NCI-H748 treated with DMSO at 0.1 percent for 48 hours (cell line): ENCODE data around the gene C1QTNF2.

Source experiments
- DNase-seq: peaks from one replicate; lab custom pipeline; 2025; lab: John Stamatoyannopoulos, UW

C1QTNF2 gene

DNA sequence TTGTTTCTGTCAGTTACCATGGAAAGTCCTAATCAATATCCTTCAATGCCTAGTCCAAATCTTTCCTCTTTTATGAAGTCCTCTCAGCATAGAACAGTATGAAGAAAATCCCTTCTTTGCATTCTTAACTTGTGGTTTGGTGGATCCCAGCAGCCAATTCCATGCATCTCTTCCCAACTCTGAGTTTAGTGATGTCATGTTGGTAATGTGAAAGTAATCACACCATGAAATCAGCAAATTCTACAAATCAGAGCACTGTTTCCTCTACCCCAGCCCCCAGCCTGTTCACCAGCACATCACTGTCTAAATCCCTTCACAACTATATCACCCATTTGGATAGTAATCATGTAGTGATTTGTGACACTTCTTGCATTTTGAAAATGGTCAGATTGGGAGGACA is 4.7 kb upstream of the C1QTNF2 start:
- no peak for DNase-seq

DNA sequence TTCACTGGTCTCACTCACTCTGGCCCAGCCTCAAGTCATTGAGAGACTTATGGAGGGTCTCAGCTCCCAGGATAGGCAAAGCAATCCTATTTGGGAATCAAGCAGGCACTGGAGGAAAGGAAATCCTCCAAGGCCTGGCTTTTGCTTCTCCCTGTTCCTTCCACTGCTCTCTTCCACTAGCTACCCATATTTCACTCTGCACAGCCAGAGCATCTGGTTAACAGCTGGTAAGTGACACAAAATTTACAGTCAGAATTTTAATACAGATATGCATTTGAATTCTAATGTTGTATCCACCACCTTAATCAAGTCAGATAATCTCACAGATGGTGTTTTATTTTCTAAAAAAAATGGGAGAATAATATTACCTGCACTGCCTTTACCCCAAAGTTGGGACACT is 868 bp upstream of the C1QTNF2 start:
- no peak for DNase-seq

DNA sequence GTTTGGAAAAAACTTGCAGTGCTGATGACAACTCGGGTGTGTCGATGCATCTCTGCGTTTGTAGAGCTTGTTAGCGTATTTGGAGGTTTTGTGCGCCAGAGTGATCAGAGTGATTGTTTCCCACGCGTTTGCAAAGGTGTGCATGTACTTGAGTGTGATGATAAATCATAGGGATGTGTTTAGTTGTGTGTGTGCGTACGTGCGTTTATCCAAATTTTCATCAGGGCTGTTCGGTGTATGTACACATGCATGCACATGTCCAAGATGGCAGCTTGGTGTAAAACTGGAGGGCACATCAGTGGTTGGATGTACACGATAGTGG is 248 bp upstream of the C1QTNF2 start:
- DNase-seq: no peak

DNA sequence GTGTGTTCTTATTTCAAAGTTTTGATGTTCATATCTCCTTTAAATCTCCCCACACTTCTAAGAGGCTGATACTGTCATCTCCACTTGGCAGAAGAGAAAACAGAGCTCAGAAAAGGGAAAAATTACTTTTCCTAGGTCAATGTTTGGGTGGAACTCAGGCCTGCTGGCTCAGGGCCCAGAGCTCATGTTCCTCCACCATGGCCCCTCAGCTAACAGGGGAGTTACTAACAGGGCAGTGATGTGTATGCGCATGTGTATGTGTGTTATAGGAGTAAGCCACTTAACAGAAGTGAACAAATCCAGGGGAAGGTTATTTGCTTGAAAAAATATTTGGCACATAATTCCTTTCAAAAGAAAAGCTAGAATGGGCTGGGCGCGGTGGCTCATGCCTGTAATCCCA is 2.5 kb downstream of the C1QTNF2 start:
- DNase-seq: no peak

DNA sequence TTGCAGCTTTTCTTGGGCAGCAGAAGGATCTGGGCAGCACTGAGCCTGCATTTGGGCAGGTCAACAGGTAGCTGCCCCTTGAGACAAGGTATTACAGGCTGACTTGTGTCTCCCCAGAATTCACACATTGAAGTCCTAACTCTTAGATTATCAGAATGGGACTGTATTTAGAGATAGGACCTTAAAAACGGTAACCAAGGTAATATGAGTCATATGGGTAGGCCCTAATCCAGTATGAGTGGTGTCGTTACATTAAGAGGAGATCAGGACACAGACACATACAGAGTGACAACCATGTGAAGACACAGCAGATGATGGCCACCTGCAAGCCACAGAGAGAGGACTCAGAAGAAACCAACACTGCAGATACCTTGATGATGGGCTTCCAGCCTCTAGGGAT is 3.2 kb downstream of the C1QTNF2 start:
- DNase-seq: no peak

DNA sequence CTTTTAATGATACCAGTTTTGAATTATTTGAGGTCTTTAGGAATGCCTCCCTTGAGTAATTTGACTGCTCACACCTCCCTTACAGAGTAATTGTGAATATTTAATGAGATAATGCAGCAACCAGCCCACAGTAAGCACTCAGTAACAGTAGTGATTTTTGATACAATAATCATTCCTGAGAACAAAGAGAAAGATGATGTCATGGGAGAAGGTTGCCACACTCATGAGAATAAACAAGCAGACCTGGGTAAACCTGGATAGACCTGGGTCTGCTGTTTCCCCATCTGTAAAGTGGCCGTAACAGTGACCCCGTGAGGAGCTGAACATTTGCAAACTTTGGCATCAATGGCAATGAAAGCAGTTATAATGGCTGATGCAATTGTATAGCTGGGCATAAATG is 4.2 kb downstream of the C1QTNF2 start:
- DNase-seq: no peak

DNA sequence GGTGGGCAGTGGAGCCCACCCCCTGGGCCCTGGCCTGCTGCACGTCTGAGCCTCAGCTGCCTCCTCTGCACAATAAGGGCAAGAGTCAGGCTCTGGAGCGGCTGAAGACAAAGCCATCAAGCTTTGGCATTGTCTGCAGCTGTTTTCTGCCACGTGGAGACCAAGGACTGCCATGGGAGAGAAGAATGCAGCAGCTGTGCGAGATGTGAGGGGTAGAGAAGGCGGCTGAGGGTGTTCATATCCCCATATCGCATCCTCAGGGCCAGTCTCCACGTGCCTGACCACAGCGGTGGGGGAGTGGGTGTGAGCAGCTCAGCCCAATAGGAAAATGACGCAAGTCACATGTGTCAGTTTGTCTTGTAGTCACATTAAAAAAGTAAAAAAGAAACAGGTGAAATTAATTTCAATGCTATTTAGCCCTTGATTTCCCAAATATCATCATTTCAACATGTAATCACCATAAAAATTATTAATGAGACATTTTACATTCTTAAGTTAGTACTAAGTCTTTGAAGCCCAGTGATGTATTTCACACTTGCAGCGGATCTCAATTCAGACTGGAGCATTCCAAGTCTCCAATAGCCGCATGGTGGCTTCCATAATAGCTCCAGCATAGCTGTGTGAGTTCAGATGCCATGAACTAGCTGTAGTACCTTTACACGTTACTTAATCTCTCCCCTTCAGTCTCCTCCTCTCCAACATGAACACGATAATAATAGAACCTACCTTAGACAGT is 6.6 kb downstream of the C1QTNF2 start:
- DNase-seq: no peak

DNA sequence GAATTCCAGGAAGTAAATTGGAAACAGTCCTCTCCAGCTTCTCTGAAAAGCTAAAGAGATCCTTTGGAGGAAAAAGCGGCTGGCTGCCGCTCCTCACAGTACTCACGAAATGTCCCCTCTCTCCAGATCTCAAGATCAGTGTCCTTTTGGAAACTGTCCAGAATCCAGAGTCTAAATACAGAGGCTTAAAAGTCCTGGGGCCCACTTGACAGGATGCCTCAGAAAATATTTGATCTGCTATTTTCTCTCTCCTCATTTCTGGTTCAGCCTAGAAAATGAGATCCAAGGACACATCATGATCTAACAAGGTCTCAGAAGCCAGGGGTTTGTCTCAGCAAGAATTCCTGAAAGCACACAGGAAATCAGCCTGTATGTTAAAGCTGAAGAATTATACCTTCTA is 7.2 kb downstream of the C1QTNF2 start:
- DNase-seq: no peak

DNA sequence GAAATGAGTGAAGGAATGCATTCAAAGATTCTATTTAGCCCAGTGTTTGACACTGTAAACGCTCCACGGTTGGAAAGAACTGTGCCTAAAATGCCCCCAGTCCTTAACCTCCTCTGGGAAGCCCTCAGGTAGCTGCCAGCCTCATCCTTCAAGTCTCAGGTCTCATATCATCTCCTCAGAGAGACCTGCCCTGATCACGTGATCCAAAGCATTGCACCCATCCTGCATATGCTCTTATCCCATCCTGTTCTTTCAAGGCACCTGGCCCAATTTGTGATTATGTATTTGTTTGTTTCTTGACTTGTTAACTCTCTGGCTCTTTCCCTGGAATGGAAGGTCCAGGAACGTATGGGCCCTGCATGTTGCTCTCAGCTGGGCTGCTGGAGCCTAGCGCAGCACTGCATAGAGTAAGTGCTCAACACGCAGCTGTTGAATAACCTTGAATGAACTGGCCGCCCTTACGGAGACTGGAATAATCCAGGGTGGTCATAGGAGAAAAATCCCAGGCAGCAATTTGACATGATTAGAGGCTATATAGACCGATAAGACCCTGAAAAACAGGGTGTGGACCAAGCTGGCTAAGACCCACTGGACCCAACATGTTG is 8.7 kb downstream of the C1QTNF2 start:
- no peak for DNase-seq

DNA sequence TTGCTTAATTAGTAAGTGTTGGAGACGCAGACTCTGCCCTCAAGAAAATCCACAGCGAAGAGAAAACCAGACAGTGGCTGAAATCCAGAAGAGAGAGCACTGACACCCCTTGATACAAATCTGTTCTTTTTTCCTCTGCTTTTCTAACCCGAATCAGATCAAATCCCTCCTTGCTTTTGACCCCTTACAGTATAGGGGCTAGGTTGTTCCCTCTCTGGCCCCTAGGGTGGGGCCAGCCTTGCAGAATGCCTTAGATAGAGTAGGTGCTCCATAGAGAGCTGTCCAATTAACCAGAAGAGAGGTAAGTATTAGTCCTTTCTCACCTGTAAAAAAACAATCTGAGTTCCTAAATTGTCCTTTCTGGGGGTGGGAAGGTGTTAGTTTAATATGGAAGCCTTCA is 10.1 kb downstream of the C1QTNF2 start:
- no peak for DNase-seq

DNA sequence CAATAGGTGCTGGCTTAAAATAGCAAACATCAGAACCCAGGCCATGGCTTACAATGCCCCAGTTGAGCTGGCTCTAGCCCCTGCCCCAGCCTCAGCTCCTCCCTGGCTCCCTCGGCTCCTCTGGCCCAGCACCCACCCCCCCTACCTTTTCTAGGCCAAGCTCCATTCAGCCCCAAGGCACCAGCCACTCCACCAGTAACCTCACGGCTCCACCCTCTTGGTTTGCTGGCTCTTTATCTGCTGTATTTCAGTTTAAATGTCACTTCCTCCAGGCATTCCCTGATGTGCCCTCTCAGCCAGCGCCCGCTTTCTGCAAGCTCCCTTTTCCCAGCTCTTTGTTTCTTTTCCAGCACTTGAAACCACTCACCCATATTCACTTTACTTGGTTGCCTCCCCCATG is 10.6 kb downstream of the C1QTNF2 start:
- DNase-seq: no peak

DNA sequence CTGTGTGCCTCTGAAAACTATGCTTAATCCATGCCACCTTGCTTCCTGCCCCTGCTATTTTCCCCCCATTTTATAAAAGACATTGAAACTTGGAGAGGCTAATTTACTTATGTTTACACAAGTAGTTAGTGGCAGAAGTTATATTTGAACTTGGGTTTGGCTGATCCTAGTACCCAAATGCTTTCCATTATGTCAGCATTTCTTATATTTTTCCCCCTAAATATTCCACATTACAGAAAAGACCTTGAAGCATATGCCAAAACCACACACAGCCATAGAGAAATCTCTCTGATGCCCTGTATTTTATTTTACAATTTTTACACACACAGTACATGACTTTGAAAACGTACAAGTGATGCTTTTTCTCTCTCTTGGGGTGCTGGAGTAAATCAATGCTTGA is 11.2 kb downstream of the C1QTNF2 start:
- DNase-seq: no peak

DNA sequence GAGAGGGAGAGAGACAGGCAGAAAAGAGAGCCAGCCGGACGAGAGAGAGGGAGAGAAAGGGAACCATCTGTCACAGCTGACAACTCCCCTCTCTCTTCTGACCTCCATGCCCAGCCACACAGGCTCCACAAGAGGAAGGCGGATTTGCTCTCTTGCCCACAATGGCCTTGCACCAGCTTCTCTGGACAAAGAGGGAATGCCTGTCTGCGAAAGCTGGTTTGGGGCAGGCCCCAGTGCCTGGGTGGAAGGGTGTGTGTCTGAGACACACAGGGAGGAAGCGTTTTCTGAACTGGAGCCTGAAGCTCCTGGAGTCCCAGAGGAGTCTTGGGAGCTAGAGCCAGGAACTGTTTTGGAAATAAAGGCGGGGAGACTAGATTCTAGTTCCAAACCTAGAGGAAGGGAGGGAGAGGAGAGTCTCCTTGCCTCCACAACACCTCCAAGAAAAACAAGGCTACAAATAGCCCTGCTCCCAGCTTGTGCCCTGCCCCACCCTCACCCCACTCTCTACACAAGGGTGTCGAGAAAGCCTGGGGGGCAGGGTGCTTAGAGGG is 12.5 kb downstream of the C1QTNF2 start:
- DNase-seq: no peak

DNA sequence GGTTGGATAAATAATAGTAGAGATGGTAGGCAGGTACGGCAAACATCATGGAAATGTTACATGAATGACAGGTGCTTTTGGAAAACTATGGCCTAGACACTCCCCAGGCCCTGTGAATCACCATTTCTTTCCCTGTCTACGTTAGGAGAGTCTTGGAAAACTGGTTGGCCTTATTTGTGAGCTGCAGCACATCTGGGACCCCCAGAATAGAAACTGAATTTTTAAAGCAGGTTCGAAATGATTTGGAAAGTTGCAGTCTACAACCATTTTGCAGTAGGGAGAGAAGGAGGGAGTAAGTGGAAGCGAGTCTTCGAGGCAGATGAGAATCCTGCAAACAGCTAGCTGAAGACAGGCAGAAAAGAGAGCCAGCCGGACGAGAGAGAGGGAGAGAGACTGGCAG is 13.0 kb downstream of the C1QTNF2 start:
- no peak for DNase-seq

DNA sequence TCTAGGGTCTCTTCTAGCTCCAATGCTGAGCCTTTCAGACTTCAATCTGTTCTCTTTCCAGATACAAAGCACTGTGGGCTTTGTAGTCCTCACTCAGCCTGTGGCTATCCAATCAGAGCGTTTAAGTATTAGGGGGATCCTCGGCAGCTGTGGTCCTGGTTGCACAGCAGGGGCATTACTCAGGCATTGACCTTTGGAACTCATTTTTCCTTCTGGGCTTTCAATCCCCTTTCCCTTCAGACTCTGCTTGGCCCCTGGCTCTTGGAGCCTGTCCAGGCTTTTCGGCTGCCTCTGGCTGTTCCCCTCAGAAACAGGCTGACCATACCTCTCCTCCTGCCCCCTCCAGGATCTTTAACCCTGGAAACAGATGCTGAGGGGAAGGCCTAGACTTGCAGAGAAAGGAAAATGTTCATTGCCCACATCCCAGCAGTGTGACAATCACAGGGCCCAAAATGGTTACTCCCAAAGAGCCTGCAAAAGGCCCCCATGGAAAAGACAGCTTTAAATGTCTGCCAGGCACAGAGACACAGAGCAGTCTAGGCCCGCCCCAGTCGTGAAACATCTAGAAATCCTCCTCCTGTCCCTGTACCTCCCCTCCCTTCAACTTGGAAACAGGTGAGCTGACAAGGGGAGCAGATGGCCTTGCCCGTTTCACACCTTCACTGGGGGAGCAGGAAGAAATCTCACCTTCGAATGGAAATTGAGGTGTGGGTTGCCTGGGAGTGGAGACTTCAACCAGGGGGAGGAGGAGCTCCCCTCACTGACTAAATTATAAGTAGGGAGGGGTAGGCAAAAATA is 13.7 kb downstream of the C1QTNF2 start:
- no peak for DNase-seq

DNA sequence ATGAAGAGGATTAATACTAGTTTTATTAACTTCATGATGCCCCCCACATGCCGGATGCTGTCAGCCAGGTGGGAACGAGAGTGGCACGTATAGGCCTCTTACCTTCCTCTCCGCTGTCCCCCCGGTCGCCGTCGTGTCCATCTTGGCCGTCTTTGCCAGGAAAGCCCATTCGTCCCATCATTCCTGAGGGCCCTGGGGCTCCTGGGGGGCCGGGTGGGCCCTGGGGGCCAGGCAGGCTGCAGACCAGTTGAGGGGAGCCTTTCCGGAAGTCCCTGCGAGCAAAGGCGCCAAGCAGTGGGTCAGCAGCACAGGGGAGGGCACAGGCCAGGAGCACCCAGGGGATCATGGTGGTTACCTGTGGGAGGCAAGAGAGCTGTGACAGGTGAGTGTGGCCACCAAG is 15.8 kb downstream of the C1QTNF2 start:
- DNase-seq: no peak

DNA sequence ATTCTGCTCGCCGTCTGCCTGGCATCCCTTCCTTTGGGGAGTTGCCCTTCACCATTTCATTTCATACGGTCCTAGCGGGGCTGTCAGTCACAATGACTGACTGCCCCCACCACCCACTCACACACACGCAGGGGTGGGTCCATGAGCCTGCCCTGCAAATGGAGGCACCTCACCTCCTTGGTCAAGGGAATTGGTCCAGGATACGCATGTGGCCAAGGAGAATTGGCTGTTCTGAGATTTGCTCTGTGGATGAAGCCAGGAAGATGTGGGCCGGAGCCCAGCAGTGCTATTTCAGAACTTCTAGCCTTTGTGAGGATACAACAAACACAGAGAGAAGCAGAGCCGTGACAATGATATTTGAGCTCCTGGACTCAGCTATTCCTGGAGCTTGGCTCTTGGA is 17.0 kb downstream of the C1QTNF2 start:
- DNase-seq: no peak

DNA sequence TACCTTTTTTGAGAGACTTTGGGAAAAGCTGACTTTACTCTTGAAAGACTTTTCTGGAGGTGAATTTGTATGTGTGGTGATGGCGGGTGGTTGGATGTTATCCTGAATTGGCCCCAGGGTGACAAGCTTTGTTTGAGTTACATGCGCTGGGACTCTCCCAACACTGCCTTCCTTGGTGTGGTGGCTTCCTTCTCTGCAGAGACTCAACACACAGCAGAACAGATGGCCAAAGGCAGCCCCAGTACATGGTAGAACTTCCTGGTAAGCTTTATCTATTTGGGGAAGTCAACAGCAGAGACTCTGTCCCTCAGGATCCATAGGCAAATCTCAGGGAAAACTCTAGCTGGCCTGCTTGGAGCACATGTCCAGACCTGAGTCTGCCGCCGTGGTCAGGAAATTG is 18.1 kb downstream of the C1QTNF2 start:
- no peak for DNase-seq

DNA sequence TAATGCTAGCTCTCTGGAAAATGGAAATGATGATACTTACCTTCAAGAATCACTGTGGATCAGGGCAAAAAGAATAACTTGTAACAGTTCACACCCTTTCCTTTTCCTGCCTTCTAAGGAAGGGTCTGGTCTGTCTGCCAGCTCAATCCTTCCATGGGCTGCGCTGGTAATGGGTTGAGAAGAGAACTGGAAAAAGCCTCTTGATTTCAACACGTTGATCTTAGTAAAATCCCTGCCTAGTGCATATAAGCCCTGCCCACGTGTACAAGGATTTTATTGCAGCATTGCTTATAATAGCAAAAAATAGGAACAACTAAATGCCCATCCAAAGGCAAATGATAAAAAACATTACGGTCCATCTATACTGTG is 20.5 kb downstream of the C1QTNF2 start:
- DNase-seq: no peak

DNA sequence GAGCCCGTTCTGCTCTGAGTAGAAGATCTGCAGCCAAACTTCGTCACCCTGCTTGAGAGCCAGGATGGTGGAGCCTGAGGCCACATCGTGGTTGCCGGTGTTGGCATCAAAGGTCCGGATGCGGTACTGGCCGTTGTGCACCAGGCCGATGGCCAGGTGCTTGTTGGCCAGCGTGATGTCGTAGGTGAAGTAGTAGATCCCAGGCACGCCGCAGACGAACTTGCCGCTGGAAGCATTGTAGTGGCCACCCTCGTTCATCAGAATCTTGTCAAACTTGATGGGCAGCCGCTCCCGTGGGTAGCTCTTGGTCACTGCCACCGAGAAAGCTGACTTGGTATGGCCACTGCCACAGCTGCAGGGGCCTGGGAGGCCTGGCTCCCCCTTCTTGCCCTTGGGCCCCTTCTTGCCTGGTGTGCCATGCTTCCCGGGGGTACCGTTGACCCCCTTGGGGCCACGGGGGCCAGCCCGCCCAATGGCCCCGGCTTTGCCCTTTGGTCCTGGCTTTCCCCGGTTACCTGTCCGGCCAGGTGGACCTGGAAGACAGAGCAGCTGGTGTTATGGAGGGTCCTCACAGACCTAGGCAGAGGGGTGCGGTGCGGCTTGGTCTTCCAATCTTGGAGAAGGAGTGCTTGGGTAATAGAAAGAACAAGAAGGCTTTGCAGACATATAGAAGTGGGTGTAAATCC is 21.0 kb downstream of the C1QTNF2 start:
- DNase-seq: no peak

DNA sequence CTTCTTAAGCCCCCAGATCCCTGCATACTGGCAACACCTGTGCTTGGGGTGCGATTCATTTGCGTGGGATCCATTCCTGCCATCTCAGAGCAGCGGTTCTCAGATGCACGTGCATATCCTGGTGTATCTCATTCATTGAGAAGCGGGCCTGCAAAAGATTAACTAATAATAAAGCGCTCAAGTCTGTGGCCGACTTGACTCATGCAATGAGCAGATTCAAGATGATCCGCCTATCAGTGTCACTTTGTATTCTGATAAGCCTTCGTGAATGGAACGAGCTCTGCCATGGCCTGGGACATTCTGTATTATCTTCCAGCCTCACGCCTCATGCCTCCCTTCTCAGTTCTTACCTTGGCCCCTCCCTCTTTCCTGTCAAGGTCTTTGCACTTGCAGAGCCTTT is 22.3 kb downstream of the C1QTNF2 start:
- no peak for DNase-seq

DNA sequence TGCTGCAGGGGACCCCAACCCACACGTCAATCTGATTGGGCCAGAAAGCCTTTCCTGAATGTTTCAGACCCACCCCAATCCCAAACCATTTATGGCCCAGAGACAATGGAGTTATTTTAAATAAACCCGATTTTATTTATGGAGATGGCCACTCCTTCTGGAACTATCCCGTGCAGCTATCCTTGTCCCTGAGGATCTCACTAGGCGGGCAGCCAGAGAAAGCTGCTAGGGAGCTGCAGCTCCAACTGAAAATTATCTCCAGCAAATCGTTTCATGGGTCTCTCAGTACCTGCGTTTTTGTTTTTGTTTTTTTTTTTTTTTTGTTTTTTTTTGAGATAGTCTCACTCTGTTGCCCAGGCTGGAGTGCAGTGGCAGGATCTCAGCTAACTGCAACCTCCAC is 23.0 kb downstream of the C1QTNF2 start:
- DNase-seq: no peak
